GM21576 (cell line): ENCODE results near the gene CLEC10A.
"Not testable (repeated sequence)": the region's sequence is repeated elsewhere in the genome, so short reads cannot be mapped to it uniquely, and the experiment has no call there.

Experiments used
- ATAC-seq: cut with Tn5 transposase; IDR thresholded peaks from one replicate; pipeline ENCODE4 v1.9.1; 2021; ENCODE audit warnings: mild to moderate bottlenecking, moderate library complexity; ENCODE audit not compliant: unreplicated experiment

Gene CLEC10A

DNA sequence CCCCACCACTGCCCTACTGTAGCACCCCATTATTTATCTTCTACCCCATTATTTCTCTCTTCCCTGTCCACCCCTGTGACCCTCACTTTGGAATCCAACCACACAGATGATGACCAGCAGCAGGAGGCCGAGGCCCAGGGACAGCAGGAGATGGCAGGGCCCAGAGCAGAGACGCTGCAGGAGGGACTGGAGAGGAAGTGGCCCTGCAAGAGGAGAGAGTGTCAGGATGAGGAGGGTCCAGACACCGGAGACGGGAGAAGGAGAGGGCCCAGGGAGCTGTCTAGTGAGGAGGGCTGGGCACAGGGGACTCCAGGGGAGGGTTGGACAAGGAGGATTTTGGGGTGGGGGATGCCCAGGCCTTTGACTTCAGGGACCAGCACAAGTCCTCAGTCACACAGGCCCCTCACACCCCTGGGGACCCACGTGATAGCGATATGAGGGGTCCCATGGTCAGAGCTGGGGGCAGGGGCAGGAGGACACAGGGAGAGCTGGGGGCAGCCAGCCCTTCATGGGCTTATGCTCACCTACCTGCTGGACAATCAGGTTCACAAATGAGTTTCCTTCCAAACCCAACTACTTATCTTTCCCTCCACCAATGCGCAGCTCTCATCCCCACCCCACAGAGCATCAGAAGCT, 2.0 kb downstream of the CLEC10A start:
- ATAC-seq = no peak

DNA sequence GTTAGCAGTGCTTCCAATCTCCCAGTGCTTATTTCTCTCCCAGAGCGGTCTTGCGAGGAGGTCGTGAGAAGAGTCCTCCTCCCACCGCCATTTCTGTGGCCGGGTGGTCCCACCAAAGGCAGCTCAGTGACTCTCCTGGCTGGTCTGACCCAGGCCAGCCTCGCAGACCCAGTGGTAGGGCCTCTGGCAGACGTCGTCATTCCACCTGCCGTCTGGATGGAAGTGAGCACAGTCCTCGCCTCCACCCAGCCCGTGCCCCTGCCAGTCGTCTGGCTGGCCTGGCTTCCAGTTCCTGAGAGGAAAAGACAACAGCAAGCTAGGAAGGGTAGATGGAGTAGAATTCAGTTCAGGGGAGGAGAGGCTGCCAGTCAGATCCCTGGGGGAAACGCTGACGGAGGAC, 5.1 kb downstream of the CLEC10A start:
- ATAC-seq = no peak

DNA sequence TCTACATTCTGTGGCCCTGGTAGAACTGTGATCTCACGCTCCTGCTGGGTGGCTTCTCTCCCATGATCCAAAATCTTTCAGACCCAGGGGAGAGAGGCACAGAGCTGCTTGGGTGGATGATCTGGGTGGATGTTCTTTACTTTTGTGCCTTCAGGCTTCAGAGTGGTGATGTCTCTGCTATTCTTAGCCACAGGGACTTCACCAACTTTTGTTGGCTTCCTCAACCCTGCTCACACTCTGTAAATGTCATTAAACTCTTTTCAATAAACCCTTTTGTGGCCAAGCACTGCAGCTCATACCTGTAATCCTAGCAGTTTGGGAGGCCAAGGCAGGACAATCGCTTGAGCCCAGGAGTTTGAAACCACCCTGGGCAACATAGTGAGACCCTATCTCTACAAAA, 7.6 kb downstream of the CLEC10A start:
- ATAC-seq = no peak

DNA sequence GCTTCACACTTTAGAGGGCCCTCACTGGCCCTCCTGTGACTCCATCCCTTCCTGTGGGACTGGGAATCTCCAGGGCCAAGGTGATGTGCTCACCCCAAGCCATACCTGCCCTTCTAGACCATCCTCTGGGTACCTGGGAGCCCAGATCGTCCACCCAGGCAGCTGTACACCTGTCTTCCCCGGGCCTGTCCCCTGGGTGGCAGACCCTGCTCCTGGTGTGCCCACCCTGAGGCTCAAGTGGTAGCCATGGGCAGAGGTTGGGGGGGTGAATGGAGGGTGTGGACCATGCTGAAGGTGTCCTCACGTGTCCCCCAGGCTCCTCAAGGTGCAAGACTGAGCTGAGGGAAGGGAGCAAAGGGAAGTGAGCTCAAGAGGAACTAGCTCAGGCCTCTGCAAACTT, 9.3 kb downstream of the CLEC10A start:
- ATAC-seq = no peak

DNA sequence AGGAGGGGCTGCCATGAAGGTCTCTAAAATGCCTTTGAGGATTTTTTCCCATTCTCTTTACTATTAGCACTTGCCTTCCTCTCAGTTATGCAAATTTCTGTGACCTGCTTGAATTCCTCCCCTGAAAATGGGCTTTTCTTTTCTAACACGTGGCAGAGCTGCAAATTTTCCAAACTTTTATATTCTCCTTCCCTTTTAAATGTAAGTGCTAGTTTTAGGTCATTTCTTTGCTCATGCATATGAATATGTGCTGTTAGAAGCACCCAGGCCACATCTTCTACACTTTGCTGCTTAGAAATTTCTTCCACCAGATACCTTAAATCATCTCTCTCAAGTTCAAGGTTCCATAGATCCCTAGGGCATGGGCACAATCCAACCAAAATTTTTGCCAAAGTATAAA, 11.8 kb downstream of the CLEC10A start:
- ATAC-seq = no peak

DNA sequence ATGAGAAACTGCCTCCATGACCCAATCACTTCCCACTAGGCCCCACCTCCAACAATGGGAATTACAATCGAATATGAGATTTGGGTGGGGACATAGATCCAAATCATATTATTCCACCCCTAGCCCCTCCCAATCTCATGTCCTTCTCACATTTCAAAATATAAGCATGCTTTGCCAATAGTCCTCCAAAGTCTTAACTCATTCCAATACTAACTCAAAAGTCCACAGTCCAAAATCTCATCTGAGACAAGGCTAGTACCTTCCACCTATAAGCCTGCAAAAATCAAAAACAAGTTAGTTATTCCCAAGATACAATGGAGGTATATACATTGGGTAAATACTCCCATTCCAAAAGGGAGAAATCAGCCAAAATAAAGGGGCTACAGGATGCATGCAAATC, 12.9 kb downstream of the CLEC10A start:
- ATAC-seq = no peak

DNA sequence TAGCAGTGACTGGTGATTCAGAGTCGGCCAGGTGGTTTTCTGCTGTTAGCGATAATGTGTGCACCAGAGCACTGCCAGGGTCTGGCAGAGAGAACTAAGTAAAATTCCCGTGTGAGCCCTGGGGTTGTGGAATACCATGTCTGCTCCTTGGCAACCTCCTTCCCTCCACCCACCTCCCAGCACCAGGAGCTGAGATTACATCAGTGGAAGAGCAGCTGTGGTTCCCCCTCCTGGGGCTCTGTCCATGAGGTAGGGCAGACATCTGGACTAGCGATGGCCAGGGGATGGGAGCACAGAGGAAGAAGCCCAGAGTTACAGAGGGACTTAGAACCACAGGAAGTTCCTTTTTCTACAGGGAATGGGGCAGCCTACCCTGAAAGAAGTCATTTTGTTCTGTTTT, 15.8 kb downstream of the CLEC10A start:
- ATAC-seq = no peak

DNA sequence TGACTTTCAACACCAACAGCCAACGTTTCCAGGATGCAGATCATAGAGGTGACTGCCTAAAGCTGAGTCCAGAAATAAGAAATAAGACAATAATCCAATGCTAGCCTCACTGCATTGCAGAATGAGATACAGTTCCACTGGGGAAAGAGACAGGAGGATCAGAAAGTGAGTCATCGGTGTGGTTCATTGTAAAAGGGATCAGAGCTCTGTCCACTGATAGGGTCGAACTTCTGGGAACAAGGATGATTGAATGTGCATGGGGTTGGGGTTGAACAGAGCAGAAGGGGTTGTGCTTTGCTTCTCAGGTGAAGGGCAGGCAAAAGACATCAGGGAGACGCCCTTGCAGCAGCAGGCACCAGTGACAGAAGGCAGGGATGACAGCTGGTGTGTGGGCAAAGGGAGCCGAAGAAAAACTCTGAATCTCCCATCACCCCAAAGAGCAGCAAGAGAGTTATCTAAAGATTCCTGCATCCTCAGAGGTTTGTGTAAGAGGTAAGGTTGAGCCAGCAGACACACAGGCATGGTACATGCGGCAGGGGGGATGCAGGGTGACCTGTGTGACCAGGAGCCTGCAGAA, 16.4 kb downstream of the CLEC10A start:
- no peak for ATAC-seq

DNA sequence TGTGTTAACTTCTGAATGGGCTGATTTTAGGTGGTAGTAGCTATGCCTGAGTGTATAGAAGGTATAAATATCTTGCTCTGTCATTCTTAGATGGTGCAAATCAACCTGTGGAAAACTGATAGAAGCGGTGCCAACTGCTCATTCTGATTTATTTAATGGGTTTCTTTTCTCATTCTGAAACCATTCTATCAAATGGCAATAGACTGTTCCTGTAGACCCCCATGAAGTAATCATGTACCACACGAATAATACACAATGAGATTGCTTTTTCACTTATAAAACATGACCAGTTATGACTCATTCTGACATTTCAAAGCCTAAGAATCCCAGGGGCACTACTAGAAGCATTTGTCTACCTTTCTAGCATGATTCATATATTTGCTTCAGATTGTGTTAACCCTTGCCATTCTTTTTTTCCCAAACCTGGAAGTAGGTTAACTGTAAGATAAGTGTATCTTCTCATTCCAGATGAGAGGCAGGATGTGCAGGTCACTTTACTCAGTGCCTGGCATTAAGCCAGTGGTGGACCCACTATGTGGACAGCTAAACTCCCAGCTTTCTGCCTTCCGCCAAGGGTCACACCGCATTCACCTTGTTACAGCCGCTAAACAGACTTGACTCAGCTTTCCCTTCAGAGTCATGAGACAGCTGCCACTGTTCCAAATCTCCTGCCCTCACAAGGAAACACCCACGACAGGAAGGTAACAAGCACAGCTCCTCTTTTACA, 19.7 kb downstream of the CLEC10A start:
- ATAC-seq = no peak

DNA sequence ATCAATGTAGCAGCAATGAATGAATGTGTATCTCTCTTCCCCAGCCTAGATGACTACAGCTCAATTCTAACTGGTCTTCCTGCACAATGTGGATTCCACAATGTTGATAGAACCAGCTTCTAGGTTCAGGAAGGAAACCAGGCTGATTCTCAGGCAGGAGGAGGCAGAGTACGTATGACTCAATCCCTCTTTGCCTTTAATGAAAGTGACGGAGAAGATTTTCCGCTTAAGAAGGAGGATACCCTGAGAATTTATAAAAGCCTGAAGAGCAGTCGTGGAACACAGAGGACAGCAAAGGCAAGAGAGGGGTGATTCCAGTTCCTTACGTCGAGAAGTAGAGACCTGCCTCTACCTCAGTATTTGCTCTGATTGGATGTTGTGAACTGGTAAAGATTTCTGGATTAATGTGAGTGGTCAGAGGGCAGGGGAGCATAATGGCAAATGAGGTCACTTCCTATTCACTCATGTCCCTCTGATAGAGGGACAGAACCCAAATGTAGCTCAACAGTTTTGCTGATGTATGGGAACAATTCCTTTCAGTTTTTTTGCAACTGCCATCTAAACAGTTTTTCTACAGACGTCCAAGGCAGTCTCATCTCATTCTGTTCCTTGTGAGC, 21.1 kb downstream of the CLEC10A start:
- ATAC-seq = no peak

DNA sequence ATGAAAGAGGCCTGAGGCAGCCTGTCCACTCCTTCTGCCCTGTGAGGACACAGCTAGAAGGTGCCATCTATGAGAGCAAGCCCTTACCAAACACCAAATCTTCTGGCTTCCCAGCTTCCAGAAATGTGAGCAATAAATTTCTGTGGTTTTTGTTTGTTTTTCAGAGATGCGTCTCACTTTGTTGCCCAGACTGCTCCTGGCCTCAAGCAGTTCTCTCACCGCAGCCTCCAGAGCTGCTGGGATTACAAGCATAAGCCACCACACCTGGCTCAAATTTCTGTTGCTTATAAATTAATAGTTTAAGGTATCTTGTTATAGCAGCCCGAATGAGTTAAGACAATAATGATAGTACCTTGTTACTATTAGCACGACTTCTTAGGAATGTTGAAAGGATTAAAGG, 23.7 kb downstream of the CLEC10A start:
- ATAC-seq = no peak

DNA sequence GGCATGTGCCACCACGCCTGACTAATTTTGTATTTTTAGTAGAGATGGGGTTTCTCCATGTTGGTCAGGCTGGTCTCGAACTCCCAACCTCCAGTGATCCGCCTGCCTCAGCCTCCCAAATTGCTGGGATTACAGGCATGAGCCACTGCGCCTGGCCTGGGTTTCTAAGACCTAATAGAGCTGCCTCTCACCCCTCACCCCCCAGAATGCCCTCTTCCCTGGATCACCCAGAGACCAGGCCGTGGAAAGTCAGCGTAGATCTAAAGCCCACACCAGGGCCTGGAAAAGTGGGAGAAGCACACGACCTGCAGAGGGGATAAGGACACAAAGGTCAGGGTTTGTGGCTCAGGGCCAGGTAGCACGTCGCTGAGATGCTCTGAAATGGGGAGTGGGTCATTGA, 29.5 kb downstream of the CLEC10A start:
- ATAC-seq = not testable (repeated sequence)

DNA sequence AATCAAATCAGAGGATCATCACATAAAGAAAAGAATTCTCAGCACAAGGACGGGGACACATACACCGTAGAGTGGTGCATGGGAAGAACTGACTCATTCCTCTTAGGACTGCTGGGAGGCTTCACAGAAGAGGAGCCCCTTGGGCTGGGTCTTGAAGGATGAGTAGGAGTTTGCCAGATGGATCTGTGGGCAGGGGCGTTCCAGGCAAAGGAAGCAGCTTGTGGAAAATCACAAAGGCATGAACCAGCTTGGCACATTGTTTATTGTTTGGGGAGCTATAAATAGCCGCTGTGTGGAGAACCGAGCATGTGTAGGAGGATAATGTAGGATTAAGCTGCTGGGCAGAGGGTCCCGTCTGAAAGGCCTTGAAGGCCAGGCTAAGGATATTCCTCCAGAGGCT, 31.1 kb downstream of the CLEC10A start:
- no peak for ATAC-seq

DNA sequence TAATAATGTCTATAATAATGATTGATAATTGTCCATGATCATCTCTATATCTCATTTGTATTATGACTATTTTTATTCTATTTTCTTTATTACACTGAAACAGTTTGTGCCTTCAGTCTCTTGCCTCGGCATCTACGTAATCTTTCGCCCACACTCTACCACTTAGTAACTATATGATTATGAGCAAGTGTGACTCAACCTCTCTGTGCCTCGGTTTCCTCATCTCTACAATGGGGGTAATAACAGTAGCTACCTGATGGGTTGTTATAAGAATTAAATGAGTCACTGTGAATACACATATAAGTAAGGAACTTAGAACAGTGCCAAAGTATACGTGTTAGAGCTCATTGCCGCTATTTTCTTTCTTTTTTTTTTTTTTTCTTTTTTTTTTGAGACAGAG, 32.5 kb downstream of the CLEC10A start:
- no peak for ATAC-seq

DNA sequence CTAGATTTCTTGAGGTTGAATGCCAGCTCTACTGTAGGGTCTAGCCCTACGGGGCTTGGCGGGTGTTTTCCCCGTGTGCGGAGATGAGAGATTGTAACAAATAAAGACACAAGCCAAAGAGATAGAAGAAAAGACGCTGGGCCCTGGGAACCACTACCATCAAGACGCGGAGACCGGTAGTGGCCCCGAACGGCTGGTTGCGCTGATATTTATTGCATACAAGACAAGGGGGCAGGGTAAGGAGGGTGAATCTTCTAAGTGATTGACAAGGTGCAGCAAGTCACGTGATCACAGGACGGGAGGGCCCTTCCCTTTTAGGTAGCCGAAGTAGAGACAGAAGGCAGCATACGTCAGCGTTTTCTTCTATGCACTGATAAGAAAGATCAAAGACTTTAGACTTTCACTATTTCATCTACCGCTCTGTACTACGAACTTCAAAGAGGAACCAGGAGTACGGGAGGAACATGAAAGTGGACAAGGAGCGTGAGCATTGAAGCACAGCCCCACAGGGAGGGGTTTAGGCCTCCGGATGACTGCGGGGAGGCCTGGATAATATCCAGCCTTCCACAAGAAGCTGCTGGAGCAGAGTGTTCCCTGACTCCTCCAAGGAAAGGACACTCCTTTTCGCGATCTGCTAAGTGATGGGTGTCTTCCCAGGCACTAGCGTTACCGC, 33.2 kb downstream of the CLEC10A start:
- not testable (repeated sequence) for ATAC-seq

DNA sequence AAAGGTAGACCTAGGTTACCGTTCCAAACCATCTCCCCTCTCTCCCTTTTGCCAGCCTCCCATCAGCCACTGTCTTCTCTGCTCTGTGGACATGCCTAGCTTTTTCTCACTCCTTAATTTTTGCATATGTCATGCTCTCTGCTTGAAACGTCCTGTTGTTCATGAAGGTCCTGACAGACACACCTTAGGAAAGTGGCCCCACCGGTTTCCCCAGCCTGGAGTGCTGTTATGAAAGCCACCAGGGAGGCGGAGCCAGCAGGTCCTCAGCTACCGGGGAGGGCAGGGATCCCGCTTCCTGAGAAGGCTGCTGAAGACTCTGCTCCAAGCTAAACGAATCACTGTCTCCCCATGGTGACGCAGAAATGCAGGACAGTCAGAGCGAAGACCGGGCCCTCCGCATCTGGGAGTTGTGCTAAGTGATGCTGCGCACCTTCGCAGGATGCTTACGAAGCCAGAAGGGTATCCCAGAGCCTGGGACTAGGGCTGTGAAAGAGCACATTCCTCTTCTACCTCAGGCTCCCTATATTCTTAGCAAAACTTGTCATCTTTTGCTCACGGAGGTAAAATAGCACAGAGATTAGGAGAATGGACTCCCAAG, 33.8 kb downstream of the CLEC10A start:
- no peak for ATAC-seq

DNA sequence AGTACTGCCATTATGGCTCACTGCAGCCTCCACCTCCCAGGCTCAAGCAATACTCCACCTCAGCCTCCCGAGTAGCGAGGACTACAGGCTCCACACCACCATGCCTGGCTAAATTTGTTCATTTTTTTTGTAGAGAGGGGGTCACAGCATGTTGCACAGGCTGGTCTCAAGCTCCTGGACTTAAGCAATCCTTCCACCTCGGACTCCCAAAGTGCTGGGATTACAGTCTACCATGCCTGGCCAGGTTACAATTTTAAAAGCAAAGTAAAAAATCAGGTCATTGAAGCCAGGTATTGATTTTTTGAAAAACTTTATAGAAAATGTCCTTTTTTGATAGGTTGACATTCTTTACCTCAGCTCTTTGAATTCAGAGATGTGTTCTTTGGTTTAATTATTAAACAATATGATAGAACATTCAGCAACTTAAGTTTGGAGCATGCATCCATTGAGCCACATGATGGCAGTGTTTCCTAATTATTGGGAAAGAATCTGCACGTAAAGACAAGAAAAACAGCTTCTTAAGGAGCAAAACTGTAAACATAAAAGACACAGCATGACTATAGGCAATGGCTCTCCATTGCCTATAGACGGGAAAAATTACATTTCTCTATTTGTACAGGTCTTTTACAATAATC, 34.4 kb downstream of the CLEC10A start:
- ATAC-seq = no peak

DNA sequence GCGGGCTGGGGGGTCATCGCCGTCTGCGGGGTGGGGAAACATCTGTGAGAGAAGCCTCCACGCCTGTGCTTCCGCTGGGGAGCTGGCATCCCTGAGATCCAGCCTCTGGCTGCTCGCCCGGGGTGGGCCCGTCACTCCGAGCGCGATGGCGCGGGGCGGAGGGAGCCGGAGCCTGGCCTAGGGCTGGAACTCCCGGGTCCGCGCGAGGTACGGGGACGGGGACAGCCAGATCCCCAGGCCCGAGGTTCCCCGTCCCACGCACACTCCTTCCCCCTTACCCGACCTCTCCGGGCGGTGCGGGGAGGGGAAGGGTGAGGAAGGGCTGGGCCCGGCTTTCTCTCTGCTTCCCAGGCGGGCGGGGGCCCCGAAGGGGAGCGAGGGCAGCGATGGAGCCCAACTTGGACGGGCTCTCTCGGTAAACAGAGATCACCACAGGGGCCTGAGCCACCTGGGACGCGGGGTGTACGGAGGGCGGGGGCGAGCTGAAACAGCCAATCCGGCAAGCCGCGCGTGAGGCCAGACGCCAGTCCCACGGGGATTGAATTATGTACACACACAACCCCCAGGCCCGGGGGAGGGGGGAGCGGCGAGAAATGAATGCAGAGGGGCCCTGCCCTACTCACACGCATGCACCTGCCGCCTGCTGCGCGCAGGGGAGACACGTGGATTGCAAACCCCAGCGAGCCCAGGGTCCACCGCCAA, 36.4 kb downstream of the CLEC10A start, which contains the start of gene SLC16A11:
Gene SLC16A11, minus strand, starts transcription at position 596 of the 702 bp plus-strand sequence. Its CDS starts 579 bp downstream, at position 17.
- no peak for ATAC-seq

DNA sequence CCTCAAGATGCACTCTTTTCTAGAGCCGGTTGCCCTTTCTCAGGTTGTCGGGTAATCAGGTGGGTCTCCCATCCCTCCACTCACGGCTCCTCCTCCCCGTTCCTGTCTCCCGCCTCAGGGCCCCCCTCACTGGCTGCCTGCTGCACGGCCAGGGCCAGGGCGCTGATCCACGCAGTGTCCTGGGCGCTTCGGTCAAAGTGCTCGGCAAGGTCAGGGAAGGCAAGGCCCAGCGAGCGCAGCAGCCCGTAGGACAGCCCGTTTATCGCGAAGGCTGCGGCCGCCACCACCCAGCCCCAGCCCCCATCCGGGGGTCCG, 36.9 kb downstream of the CLEC10A start:
- ATAC-seq = no peak
